Fibroblast of skin of back (primary cell): Measurements from ENCODE around the gene SBNO1.

Experiments
- DNase-seq: peaks from one replicate; pipeline ENCODE4 v3.0.0-alpha.2; 2013

SBNO1 gene

GRCh38 chr12:123245678-123246077 lies 119.0 kb downstream of the SBNO1 start:
- no peak for DNase-seq

DNA sequence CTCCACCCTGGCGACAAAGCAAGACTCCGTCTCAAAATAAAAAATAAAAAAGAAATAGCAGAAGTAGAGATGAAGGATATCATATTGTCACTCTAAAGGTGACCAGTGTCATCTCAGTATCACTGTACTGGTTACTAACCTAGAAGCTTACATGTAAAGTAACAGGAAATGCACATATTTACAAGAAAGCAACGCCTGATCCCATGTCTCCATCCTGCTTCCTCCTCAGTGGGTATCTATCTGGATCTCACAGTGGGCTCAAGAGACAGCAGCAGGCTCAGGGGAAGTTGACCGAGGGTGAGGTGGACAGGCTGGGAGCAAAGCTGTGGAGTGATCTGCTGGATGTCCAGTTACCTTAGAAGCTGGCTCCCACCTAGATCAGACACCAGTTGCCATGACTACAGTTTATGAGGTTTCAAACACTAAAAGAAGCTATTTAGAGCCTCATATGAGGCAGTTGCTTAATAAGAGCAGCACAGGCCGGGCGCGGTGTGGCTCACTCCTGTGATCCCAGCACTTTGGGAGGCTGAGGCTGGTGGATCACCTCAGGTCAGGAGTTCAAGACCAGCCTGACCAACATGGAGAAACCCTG lies 120.9 kb downstream of the SBNO1 start:
- DNase-seq = no peak

- DNase-seq = no peak
Measured at GRCh38 chr12:123242116-123242904, 122.3 kb downstream of the SBNO1 start.
